ENCODE measurements around the gene GPR153.
A peak's percentile ranks its signal among the peaks of the same experiment; 100 is the strongest.

Gene GPR153

DNA sequence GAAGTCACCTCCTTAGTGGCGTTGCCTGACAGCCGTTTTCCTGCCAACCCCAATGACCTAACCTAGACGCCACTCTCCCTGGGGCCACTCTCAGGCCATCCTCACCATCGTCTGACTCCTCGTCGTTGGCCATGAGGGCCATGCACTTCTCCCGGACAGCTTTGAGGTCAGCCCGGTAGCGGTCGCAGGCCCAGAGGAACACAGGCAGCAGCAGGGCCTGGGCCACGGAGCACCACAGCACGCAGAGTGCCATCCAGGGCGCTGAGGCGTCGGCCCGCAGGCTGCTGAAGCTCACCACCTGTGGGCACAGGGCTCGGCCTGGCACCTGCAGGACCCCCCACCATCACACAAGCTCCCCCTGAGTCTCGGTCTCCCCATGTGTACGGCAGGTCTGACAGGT, 9.7 kb downstream of the GPR153 start:
- ChIA-PET CTCF (interaction anchor here (1.0 to 12.0 kb wide), 6 partner anchors 12 to 186 kb away, joined by 3 to 537 read pairs (median 4); no protein-coding TSS in a partner anchor), POLR2A (no interaction called here)
- DNase-seq (ENCODE audit: low read depth, low spot score) = no peak
- H3K4me3 ChIP-seq (ENCODE audit: low read depth, low read length) = no peak overlapping the region
- TF ChIP-seq, protein P1, sequence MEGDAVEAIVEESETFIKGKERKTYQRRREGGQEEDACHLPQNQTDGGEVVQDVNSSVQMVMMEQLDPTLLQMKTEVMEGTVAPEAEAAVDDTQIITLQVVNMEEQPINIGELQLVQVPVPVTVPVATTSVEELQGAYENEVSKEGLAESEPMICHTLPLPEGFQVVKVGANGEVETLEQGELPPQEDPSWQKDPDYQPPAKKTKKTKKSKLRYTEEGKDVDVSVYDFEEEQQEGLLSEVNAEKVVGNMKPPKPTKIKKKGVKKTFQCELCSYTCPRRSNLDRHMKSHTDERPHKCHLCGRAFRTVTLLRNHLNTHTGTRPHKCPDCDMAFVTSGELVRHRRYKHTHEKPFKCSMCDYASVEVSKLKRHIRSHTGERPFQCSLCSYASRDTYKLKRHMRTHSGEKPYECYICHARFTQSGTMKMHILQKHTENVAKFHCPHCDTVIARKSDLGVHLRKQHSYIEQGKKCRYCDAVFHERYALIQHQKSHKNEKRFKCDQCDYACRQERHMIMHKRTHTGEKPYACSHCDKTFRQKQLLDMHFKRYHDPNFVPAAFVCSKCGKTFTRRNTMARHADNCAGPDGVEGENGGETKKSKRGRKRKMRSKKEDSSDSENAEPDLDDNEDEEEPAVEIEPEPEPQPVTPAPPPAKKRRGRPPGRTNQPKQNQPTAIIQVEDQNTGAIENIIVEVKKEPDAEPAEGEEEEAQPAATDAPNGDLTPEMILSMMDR (IDR thresholded peaks at IDR 0.05; ENCODE audit: insufficient read depth, low read length, missing control alignments) = no peak

DNA sequence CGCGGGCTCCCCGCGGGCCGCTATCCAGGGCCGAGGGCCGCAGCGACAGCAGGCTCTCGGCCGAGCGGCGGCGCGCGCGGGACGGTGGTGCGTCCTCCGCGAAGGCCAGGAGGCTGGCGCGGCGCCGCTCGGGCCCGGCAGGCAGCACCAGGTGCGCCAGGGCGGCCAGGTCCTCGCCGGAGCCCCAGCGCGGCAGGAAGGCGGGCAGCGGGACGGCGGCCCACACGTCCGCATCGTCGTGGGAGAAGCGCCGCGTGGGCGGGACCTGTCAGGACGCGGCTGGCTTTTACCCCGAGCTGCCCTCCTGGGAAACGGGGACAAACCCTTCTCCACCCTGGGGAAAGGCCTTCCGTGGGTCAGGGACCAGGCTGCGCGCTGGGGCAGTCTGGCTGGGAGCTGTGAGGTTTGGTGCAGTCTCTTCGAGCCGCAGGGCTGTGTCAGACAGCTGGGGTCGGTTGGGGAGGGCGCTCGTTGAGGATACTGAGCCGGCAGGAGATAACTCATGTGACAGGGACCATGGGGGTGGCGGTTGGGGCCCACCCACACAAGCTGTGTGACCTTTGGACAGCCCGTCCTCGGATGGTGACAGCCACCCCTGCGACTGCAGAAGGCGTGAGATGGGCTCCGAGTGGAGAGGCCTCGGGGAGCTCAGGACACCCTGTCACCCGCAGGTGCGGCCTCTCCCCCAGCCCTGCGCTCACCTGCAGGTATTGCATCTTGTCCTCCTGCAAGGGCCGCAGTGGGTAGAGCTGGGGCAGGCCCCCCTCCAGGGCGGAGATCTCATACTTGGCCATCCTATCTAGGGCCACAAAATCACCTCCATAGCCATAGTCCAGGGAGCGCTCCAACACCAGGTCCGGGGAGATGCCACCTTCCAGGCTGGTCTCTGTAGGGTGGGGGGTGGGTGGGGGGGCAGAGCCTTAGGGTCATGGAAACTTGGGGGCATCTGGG, 10.9 kb downstream of the GPR153 start:
- H3K4me3 ChIP-seq (ENCODE audit: low read depth, low read length) = no peak overlapping the region
- ChIA-PET CTCF (interaction anchor here (1.0 to 12.0 kb wide), 10 partner anchors 8 to 236 kb away, joined by 3 to 537 read pairs (median 6); no protein-coding TSS in a partner anchor), POLR2A (no interaction called here)
- TF ChIP-seq, protein P1 (IDR thresholded peaks at IDR 0.05; ENCODE audit: insufficient read depth, low read length, missing control alignments) = no peak
- no peak for DNase-seq (ENCODE audit: low read depth, low spot score)

DNA sequence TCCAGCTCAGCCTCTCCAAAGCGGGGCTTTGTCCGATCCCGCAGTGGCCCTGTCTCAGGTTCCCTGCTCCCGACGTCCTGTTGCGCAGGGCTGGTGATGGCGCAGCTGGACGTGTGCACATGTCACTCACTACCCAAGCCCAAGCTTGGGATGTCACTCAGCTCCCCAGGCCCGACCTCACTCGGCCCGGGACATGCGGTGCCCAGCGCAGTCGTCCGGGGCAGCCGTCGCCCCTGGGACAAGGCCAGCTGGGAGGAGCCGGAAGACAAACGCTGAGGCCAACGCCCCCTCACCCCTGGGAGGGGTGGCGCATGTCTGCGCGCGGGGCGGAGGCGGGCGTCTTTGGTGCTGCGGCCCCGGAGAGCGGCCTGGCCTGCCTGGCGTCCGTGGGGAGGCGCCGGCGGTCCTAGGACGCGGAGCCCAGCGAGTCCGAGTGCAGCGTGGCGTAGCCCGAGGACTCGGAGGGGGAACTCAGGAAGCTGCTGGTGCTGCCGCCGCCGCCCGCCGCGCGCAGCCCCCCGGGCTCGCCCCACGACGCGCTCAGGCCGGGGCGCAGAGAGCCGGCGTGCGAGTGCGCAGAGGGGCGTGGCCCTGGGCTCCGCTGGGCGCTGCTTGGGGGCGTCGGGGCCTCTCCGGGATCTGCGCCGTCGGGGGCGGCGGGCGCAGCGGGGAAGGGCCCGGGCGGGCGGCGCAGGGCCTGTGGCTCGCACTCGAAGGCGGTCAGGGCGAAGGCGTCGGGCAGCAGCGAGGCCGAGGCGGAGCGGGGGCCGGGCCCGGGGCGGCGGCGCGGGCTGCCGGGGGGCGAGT, 11.8 kb downstream of the GPR153 start:
- ChIA-PET CTCF (interaction anchor here (1.1 to 12.0 kb wide), 16 partner anchors 8 to 240 kb away, joined by 3 to 537 read pairs (median 36); partner anchors contain the start of genes GPR153 and ICMT), POLR2A (no interaction called here)
- TF ChIP-seq, protein P1 (IDR thresholded peaks at IDR 0.05; ENCODE audit: insufficient read depth, low read length, missing control alignments) = no peak
- no peak for DNase-seq (ENCODE audit: low read depth, low spot score)
- peak overlapping the region; percentile 1; the same call in 1 of the 2 replicates for H3K4me3 ChIP-seq (ENCODE audit: low read depth, low read length)

DNA sequence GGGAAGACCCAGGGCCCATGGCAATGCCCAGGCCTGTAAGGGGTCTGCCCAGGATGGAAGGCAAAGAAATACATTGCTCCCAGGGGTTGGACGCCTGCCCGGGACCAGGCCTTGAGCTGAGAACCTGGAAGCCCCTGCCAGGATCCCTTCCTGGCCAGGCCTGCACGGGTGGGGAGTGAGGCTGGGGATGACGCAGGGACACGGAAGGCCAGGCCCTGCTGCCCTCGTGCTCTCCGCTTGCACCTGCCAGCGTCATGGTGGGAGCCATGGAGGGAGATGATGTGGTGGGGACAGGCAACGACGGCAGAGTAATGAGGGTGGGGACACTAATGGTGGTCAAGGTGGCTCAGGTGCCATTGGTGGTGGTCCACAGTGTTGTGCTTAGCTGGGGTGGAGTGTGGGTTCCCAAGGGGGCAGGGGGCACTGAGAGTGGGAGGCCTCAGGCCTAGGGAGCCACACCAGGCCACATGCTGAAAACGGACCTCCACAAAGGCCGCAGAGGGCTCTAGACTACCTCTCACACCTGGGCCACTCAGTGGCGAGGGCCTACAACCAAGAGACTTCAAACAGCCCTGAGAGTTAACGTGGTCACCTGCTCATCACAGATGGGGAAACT, 12.6 kb downstream of the GPR153 start:
- no peak for DNase-seq (ENCODE audit: low read depth, low spot score)
- H3K4me3 ChIP-seq (ENCODE audit: low read depth, low read length) = no peak overlapping the region
- CTCF ChIA-PET = interaction anchor here (0.9 to 12.0 kb wide), 27 partner anchors 8 to 241 kb away, joined by 3 to 537 read pairs (median 11); partner anchors contain the start of genes ACOT7, GPR153 and ICMT
- TF ChIP-seq, protein P1 (IDR thresholded peaks at IDR 0.05; ENCODE audit: insufficient read depth, low read length, missing control alignments) = no peak
- POLR2A ChIA-PET = no interaction called here

DNA sequence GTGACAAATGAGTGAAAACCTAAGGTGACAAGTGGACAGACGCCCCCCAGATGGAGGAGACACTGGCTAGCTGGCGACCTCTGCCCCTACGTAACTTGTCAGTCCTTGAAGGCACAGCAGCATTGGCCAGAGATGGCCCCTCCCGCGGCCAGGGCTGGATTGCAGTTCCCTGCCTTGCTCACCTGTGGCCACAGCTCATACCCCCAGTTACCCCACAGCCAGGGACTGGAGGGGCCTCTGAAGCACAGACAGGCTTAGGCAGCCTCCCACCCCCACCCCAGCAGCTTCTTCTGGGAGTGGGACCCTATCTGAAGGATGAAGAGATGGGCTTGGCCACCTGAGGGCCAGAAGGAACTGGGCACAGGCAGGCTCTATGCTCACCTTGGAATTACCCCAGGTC, 13.2 kb downstream of the GPR153 start:
- no peak overlapping the region for H3K4me3 ChIP-seq (ENCODE audit: low read depth, low read length)
- ChIA-PET POLR2A (no interaction called here), CTCF (interaction anchor here (0.9 to 12.0 kb wide), 36 partner anchors 10 to 242 kb away, joined by 3 to 537 read pairs (median 8); partner anchors contain the start of genes ACOT7, GPR153 and ICMT)
- TF ChIP-seq, protein P1 (IDR thresholded peaks at IDR 0.05; ENCODE audit: insufficient read depth, low read length, missing control alignments) = no peak
- no peak for DNase-seq (ENCODE audit: low read depth, low spot score)

Measured in AG04449 (cell line).